ENCODE data around the gene PITX2.

The PITX2 gene

GRCh38 chr4:110622841-110623717 is at the start of gene PITX2:
Gene PITX2, minus strand, starts transcription at chr4:110623077. Its CDS starts 617 bp downstream, at chr4:110622460.
- no peak for DNase-seq (ENCODE audit: low spot score)

- no peak for DNase-seq (ENCODE audit: low spot score)
These were observed 48.8 kb upstream of the PITX2 start for GRCh38 chr4:110671679-110672078.

GRCh38 chr4:110669663-110670062 is 46.8 kb upstream of the PITX2 start:
- no peak for DNase-seq (ENCODE audit: low spot score)

- DNase-seq (ENCODE audit: low spot score) = no peak
These were observed 45.8 kb upstream of the PITX2 start for GRCh38 chr4:110668463-110669235.

- no peak for DNase-seq (ENCODE audit: low spot score)
These were observed 44.8 kb upstream of the PITX2 start for GRCh38 chr4:110667670-110668069.

- DNase-seq (ENCODE audit: low spot score) = no peak
These were observed 43.2 kb upstream of the PITX2 start for GRCh38 chr4:110666030-110666429.

GRCh38 chr4:110663738-110664444 is 41.0 kb upstream of the PITX2 start:
- DNase-seq (ENCODE audit: low spot score) = no peak

GRCh38 chr4:110663206-110663605 is 40.3 kb upstream of the PITX2 start:
- no peak for DNase-seq (ENCODE audit: low spot score)

- DNase-seq (ENCODE audit: low spot score) = no peak
These were observed 37.9 kb upstream of the PITX2 start for GRCh38 chr4:110660755-110661154.

- DNase-seq (ENCODE audit: low spot score) = no peak
These were observed 31.4 kb upstream of the PITX2 start for GRCh38 chr4:110654254-110654635.

GRCh38 chr4:110653321-110654253 is 30.7 kb upstream of the PITX2 start:
- DNase-seq (ENCODE audit: low spot score) = no peak

- no peak for DNase-seq (ENCODE audit: low spot score)
These were observed 21.1 kb upstream of the PITX2 start for GRCh38 chr4:110644008-110644407.

GRCh38 chr4:110643096-110643495 is 20.2 kb upstream of the PITX2 start:
- DNase-seq (ENCODE audit: low spot score) = no peak

GRCh38 chr4:110641218-110641617 is 18.3 kb upstream of the PITX2 start:
- DNase-seq (ENCODE audit: low spot score) = no peak

- no peak for DNase-seq (ENCODE audit: low spot score)
These were observed 17.7 kb upstream of the PITX2 start for GRCh38 chr4:110640576-110640975.

GRCh38 chr4:110639207-110640090 is 16.6 kb upstream of the PITX2 start:
- DNase-seq (ENCODE audit: low spot score) = no peak

- no peak for DNase-seq (ENCODE audit: low spot score)
These were observed 15.3 kb upstream of the PITX2 start for GRCh38 chr4:110638089-110638746.

- no peak for DNase-seq (ENCODE audit: low spot score)
These were observed 14.7 kb upstream of the PITX2 start for GRCh38 chr4:110637408-110638088.
